Fibroblast of villous mesenchyme (primary cell): ENCODE data around the gene SMYD4. TPM values are rescaled to one million over a fixed set of nuclear protein-coding genes. Genes with fewer than 3 reads are reported as not detected.
"Not testable (repeated sequence)": the region's sequence is repeated elsewhere in the genome, so short reads cannot be mapped to it uniquely, and the experiment has no call there.

ENCODE experiments used
- DNase-seq: peaks from one replicate; pipeline ENCODE4 v3.0.0-alpha.2; 2010; ENCODE audit warnings: low read depth
- H3K4me3 ChIP-seq: 2 replicates; pipeline ENCODE4 v1.5.1; 2011; ENCODE audit warnings: low read depth, mild to moderate bottlenecking, low read length
- total RNA-seq: library from RNA; depleted of rRNA; stranded (reverse); fragments of >200 nt; gene quantifications from 2 replicates; pipeline ENCODE4 v1.2.3, GENCODE V29; 2012
- TF ChIP-seq, protein P1 (sequence below): IDR thresholded peaks from 2 replicates; pipeline ENCODE4 v1.5.1; 2012; ENCODE audit warnings: low read depth, mild to moderate bottlenecking, low read length; ENCODE audit not compliant: insufficient read depth

Gene SMYD4
- total RNA-seq, 1 donor, result 12.5 TPM

DNA sequence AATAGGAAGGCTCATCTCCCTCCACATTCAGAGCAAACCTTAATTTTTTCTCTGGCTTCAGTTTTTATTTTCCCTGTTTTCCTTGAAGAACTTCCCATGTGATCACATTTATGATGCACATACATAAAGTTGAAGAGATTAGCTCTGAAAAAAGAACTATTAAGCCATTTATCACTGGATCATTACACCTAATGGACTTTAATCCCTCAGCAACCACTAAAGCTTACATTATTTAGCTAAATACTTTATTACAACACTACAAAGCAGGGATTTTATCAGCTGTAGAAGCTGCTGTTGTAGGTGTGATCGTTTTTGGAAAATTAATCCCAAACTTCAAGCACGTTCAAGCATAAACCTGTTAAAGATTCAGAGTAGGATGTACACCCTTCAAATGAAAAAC lies 21.1 kb downstream of the SMYD4 start:
- TF ChIP-seq, protein P1, sequence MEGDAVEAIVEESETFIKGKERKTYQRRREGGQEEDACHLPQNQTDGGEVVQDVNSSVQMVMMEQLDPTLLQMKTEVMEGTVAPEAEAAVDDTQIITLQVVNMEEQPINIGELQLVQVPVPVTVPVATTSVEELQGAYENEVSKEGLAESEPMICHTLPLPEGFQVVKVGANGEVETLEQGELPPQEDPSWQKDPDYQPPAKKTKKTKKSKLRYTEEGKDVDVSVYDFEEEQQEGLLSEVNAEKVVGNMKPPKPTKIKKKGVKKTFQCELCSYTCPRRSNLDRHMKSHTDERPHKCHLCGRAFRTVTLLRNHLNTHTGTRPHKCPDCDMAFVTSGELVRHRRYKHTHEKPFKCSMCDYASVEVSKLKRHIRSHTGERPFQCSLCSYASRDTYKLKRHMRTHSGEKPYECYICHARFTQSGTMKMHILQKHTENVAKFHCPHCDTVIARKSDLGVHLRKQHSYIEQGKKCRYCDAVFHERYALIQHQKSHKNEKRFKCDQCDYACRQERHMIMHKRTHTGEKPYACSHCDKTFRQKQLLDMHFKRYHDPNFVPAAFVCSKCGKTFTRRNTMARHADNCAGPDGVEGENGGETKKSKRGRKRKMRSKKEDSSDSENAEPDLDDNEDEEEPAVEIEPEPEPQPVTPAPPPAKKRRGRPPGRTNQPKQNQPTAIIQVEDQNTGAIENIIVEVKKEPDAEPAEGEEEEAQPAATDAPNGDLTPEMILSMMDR, result no peak
- DNase-seq, result no peak
- H3K4me3 ChIP-seq, result no peak overlapping the region

DNA sequence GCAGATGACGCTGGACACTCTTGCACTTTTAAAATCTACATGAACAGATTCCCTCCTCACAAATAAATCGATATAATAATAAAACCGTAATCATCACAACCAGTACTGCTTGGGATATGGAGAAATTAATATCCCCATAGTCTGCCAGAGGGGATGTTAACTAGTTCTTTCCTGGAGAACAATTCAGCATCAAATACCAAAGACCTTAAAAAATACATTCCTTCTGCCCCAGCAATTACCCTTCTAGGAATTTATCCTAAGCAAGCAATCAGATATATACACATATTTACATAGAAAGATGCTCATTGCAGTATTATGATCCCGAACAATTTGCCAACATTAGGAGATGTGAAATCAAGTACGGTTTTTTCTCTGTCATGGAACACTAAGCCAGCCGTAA lies 21.8 kb downstream of the SMYD4 start:
- no peak for DNase-seq
- no peak overlapping the region for H3K4me3 ChIP-seq
- TF ChIP-seq, protein P1, result no peak

DNA sequence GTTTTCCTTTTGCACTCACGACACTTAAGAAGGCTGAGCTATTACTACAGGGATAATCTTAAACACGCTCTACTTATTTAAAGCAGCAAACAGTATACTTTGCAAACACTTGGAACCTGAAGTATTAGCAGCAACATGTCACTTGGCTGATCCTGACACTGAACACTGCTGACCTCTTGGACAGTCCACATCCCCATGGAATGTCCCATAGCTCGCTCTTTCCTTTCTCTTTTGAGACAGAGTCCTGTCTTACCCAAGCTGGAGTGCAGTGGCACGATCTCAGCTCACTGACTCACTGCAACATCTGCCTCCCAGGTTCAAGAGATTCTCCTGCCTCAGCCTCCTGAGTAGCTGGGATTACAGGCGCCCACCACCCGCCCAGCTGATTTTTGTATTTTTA lies 26.4 kb downstream of the SMYD4 start:
- no peak overlapping the region for H3K4me3 ChIP-seq
- TF ChIP-seq, protein P1, result no peak
- DNase-seq, result no peak

DNA sequence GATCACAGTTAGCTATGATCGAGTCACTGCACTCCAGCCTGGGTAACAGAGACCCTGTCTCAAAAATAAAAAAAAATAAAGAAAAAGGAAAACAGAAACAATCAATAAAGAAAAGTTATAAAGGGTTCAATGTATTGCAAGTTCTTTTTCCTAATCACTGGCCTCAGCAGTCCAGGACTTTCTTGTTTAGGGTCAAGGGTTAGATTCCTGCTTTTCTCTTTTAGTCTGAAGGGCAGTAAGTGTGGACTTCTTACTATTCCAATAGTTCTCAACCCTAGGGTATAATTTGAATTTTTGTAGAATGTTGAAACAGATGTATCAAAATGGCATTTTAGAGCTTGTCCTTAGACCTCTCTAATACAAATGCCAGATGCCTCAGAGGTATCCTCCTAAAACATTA lies 27.3 kb downstream of the SMYD4 start:
- TF ChIP-seq, protein P1, result no peak
- DNase-seq, result no peak
- no peak overlapping the region for H3K4me3 ChIP-seq

DNA sequence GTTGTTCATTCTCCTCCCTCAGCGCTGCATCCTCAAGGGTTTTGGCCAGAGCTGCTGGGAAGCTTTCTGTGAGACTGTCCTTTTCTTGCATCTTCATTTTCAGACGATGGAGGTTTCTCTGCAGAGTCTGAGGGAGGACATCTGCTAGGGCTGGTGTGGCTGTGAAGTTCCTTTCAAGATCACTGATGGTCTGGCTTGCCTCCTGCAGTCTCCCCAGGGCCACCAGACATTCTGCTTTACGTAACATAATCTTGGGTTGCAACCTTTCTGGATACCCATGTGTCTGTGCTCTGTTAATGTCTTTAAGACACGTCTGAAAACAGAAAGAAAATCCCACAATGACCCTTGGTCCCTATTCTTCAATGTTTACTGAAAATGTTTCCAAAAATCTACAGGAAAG lies 29.0 kb downstream of the SMYD4 start:
- no peak overlapping the region for H3K4me3 ChIP-seq
- TF ChIP-seq, protein P1, result no peak
- DNase-seq, result peak; percentile 47

DNA sequence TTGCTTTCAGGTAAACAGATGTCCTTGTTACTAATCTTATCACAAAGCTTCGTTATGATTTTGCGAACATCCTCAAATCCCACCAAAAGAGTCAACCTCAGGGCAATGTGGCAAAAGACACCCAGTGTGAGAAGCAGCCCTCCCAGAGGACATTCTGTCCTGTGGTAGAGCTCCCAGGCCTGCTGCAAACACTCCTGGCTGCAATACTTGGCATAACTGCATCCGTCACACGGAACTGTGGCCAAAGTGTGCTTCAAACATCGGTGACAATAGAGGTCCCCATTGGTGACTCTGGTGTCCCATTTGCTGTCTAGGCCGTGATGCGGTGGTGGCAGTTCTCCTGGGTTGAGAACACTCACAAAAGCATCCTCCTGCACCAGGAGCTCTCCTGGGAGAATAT lies 29.5 kb downstream of the SMYD4 start:
- DNase-seq, result no peak
- H3K4me3 ChIP-seq, result no peak overlapping the region
- TF ChIP-seq, protein P1, result no peak

DNA sequence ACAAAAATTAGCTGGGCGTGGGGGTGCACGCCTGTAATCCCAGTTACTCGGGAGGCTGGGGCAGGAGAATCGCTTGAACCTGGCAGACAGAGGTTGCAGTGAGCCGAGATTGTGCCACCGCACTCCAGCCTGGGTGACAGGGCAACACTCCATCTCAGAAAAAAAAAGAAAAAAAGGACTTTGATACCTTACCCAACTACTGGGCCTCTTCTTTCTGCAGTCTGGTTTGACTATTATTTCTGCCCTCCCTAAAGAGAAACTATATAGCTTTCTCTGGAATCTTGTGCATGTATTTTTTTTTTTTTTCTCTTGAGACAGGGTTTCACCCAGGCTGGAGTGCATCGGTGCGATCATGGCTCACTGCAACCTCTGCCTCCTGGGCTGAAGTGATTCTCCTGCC lies 31.9 kb downstream of the SMYD4 start:
- DNase-seq, H3K4me3 ChIP-seq: not testable (repeated sequence)

DNA sequence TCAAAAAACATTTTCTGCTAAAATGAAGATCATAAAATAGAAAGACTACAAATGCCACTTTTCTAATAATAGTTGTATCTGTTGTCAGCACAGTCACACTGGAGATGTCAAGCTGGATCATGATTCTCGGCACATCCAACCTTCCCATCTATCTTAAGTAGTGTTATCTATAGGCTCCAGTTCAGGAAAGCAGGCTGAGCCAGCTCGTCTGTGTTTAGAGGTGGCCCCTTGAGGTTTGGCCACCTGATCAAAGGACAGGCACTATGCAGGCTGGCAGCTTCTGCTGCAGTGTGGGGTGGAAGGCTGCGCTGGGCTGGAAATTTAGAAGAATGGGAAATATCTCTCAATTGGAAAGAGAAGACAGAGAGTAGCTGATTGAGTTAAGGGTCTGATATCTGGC lies 32.4 kb downstream of the SMYD4 start:
- DNase-seq, result no peak
- H3K4me3 ChIP-seq, result no peak overlapping the region
- TF ChIP-seq, protein P1, result no peak
